Astrocyte (in vitro differentiated cells and primary cell): ENCODE measurements around the gene LEFTY2. TPM values are rescaled to one million over a fixed set of nuclear protein-coding genes. Genes with fewer than 3 reads are reported as not detected.
"Not testable (repeated sequence)": the region's sequence is repeated elsewhere in the genome, so short reads cannot be mapped to it uniquely, and the experiment has no call there.

Source experiments
- DNase-seq: peaks from one replicate; pipeline ENCODE4 v3.0.0-alpha.2; 2010; ENCODE audit warnings: low read depth
- FAIRE-seq: peaks from 2 replicates; lab custom pipeline; 2011; peaks lifted over from hg19 to GRCh38; lab: Jason Lieb, UNC
- H2AFZ ChIP-seq: 2 replicates; pipeline ENCODE4 v1.6.0; 2012; ENCODE audit warnings: low read depth, low read length, inconsistent platforms
- H3K27ac ChIP-seq: 2 replicates; pipeline ENCODE4 v1.5.1; 2011; ENCODE audit warnings: low read depth, low read length, inconsistent platforms
- H3K27me3 ChIP-seq: 2 replicates; pipeline ENCODE4 v1.6.0; 2011; ENCODE audit warnings: low read length, inconsistent platforms; ENCODE audit not compliant: insufficient read depth
- H3K36me3 ChIP-seq: 2 replicates; pipeline ENCODE4 v1.5.1; 2011; ENCODE audit warnings: low read length, inconsistent platforms; ENCODE audit not compliant: insufficient read depth
- H3K4me1 ChIP-seq: 2 replicates; pipeline ENCODE4 v1.5.1; 2011; ENCODE audit warnings: low read length, inconsistent platforms; ENCODE audit not compliant: insufficient read depth
- H3K4me2 ChIP-seq: 2 replicates; pipeline ENCODE4 v1.6.0; 2012; ENCODE audit warnings: low read length, inconsistent platforms
- H3K4me3 ChIP-seq: 2 replicates; pipeline ENCODE4 v1.5.1; 2011; ENCODE audit warnings: low read depth, mild to moderate bottlenecking, low read length, inconsistent platforms; ENCODE audit not compliant: insufficient read depth
- H3K79me2 ChIP-seq: 2 replicates; pipeline ENCODE4 v1.6.0; 2012; ENCODE audit warnings: mild to moderate bottlenecking, low read length, inconsistent platforms; ENCODE audit not compliant: insufficient read depth
- H3K9ac ChIP-seq: 2 replicates; pipeline ENCODE4 v1.6.0; 2012; ENCODE audit warnings: mild to moderate bottlenecking, low read length, inconsistent platforms
- H3K9me3 ChIP-seq: 2 replicates; pipeline ENCODE4 v1.5.1; 2012; ENCODE audit warnings: low read depth, mild to moderate bottlenecking, low read length, inconsistent platforms; ENCODE audit not compliant: insufficient read depth
- H4K20me1 ChIP-seq: 2 replicates; pipeline ENCODE4 v1.6.0; 2012; ENCODE audit warnings: low read length, inconsistent platforms; ENCODE audit not compliant: insufficient read depth
- H3K27ac Mint-ChIP-seq: one replicate; pipeline ENCODE4 v1.8.0; 2021; ENCODE audit warnings: mild to moderate bottlenecking, mixed read lengths; ENCODE audit not compliant: unreplicated experiment
- H3K27me3 Mint-ChIP-seq: one replicate; pipeline ENCODE4 v1.8.0; 2021; ENCODE audit warnings: low read depth, mixed read lengths; ENCODE audit not compliant: unreplicated experiment
- H3K36me3 Mint-ChIP-seq: one replicate; pipeline ENCODE4 v1.8.0; 2021; ENCODE audit warnings: low read depth, mixed read lengths; ENCODE audit not compliant: unreplicated experiment
- H3K4me1 Mint-ChIP-seq: one replicate; pipeline ENCODE4 v1.8.0; 2021; ENCODE audit warnings: low read depth, mixed read lengths; ENCODE audit not compliant: unreplicated experiment
- H3K4me3 Mint-ChIP-seq: one replicate; pipeline ENCODE4 v1.8.0; 2021; ENCODE audit warnings: mild to moderate bottlenecking, moderate library complexity, mixed read lengths; ENCODE audit not compliant: unreplicated experiment
- H3K9me3 Mint-ChIP-seq: one replicate; pipeline ENCODE4 v1.8.0; 2021; ENCODE audit warnings: mild to moderate bottlenecking, mixed read lengths; ENCODE audit not compliant: unreplicated experiment
- EZH2 ChIP-seq: IDR thresholded peaks from 2 replicates; pipeline ENCODE4 v1.6.1; 2012; ENCODE audit warnings: mild to moderate bottlenecking, low read length, inconsistent platforms; ENCODE audit not compliant: insufficient read depth
- total RNA-seq: library from RNA; stranded (reverse); gene quantifications from 2 replicates; pipeline ENCODE4 v1.2.1, GENCODE V29; 2021
- TF ChIP-seq, protein P1 (sequence below): IDR thresholded peaks from 2 replicates; pipeline ENCODE4 v1.5.1; 2011; ENCODE audit warnings: low read depth, mild to moderate bottlenecking, inconsistent platforms, low read length, moderate library complexity; ENCODE audit not compliant: insufficient read depth

Gene LEFTY2
- total RNA-seq, 1 donor from 2014 or later: 7.0 TPM

GRCh38 chr1:225977937-225978748, 37.1 kb upstream of the LEFTY2 start:
- H3K36me3 Mint-ChIP-seq: peaks cover 17% of the 10 kb centered on the region
- H3K27ac ChIP-seq: no peak overlapping the region

DNA sequence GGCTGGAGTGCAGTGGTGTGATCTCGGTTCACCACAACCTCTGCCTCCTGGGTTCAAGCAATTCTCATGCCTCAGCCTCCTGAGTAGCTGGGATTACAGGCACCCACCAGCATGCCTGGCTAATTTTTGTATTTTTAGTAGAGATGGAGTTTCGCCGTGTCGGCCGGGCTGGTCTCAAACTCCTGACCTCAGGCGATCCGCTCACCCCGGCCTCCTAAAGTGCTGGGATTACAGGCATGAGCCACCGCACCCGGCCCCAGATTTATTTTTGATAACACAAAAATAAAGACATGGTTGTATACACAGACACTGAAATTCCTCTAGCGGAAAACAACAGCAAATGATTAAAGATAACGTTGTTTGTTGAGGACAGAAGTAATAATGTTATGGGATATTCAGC, 34.1 kb upstream of the LEFTY2 start:
- H3K27ac Mint-ChIP-seq, H3K4me1 Mint-ChIP-seq, H3K4me1 ChIP-seq, H3K4me2 ChIP-seq, H3K27me3 Mint-ChIP-seq, H2AFZ ChIP-seq, H4K20me1 ChIP-seq, H3K9me3 Mint-ChIP-seq, H3K9me3 ChIP-seq, DNase-seq, FAIRE-seq, H3K4me3 Mint-ChIP-seq, H3K27me3 ChIP-seq, H3K36me3 ChIP-seq, H3K4me3 ChIP-seq, H3K27ac ChIP-seq, H3K79me2 ChIP-seq, H3K9ac ChIP-seq: not testable (repeated sequence)
- H3K36me3 Mint-ChIP-seq: peaks cover 11% of the 10 kb centered on the region

More at GRCh38 chr1:225977937-225978748, 37.1 kb upstream of the LEFTY2 start:
- Mint-ChIP-seq H3K27ac (no peak overlapping the region), H3K4me3 (no peak overlapping the region), H3K9me3 (peaks cover 5% of the 10 kb centered on the region), H3K4me1 (peaks cover 3% of the 10 kb centered on the region), H3K27me3 (peaks cover 1% of the 10 kb centered on the region)
- Histone ChIP-seq H3K4me1 (no peaks in the 10 kb centered on the region), H3K9ac (no peak overlapping the region), H2AFZ (no peak overlapping the region), H3K36me3 (peaks cover 7% of the 10 kb centered on the region), H3K9me3 (no peaks in the 10 kb centered on the region), H3K4me2 (no peak overlapping the region), H3K27me3 (no peaks in the 10 kb centered on the region), H3K79me2 (no peaks in the 10 kb centered on the region), H4K20me1 (no peaks in the 10 kb centered on the region), H3K4me3 (no peak overlapping the region)
- no peak for FAIRE-seq
- DNase-seq: no peak
- TF ChIP-seq, protein P1, sequence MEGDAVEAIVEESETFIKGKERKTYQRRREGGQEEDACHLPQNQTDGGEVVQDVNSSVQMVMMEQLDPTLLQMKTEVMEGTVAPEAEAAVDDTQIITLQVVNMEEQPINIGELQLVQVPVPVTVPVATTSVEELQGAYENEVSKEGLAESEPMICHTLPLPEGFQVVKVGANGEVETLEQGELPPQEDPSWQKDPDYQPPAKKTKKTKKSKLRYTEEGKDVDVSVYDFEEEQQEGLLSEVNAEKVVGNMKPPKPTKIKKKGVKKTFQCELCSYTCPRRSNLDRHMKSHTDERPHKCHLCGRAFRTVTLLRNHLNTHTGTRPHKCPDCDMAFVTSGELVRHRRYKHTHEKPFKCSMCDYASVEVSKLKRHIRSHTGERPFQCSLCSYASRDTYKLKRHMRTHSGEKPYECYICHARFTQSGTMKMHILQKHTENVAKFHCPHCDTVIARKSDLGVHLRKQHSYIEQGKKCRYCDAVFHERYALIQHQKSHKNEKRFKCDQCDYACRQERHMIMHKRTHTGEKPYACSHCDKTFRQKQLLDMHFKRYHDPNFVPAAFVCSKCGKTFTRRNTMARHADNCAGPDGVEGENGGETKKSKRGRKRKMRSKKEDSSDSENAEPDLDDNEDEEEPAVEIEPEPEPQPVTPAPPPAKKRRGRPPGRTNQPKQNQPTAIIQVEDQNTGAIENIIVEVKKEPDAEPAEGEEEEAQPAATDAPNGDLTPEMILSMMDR: no peak
- TF ChIP-seq EZH2: no peak

- H3K9me3 Mint-ChIP-seq: peaks cover 4% of the 10 kb centered on the region
Observed at GRCh38 chr1:225974454-225974853, 33.4 kb upstream of the LEFTY2 start.

More at GRCh38 chr1:225974454-225974853, 33.4 kb upstream of the LEFTY2 start:
- peaks cover 3% of the 10 kb centered on the region for H3K4me1 Mint-ChIP-seq
- Histone ChIP-seq H3K4me1 (no peaks in the 10 kb centered on the region), H3K79me2 (no peaks in the 10 kb centered on the region), H3K27ac (no peak overlapping the region), H3K4me3 (no peak overlapping the region), H3K27me3 (no peaks in the 10 kb centered on the region), H3K36me3 (peaks cover under 1% of the 10 kb centered on the region), H3K9ac (no peak overlapping the region), H3K4me2 (no peak overlapping the region), H4K20me1 (no peaks in the 10 kb centered on the region), H3K9me3 (no peaks in the 10 kb centered on the region), H2AFZ (no peak overlapping the region)
- no peak overlapping the region for H3K27ac Mint-ChIP-seq
- DNase-seq (no peak), FAIRE-seq (no peak)
- peaks cover 5% of the 10 kb centered on the region for H3K36me3 Mint-ChIP-seq
- peaks cover 1% of the 10 kb centered on the region for H3K27me3 Mint-ChIP-seq
- no peak overlapping the region for H3K4me3 Mint-ChIP-seq
- no peak for TF ChIP-seq EZH2
- TF ChIP-seq, protein P1: no peak
